ENCODE measurements around the gene LMTK3.
"Not testable (repeated sequence)": the region's sequence is repeated elsewhere in the genome, so short reads cannot be mapped to it uniquely, and the experiment has no call there.

The LMTK3 gene

DNA sequence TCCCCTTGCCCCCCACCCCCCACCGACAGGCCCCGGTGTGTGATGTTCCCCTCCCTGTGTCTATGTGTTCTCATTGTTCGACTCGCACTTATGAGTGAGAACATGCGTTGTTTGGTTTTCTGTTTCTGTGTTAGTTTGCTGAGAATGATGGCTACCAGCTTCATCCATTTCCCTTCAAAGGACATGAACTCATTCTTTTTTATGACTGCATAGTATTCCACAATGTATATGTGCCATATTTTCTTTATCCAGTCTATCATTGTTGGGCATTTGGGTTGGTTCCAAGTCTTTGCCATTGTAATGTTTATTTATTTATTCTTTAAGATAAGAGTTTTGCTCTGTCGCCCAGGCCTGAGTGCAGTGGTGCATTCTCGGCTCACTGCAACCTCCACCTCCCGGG lies 26.4 kb upstream of the LMTK3 start:
- not testable (repeated sequence) for DNase-seq

DNA sequence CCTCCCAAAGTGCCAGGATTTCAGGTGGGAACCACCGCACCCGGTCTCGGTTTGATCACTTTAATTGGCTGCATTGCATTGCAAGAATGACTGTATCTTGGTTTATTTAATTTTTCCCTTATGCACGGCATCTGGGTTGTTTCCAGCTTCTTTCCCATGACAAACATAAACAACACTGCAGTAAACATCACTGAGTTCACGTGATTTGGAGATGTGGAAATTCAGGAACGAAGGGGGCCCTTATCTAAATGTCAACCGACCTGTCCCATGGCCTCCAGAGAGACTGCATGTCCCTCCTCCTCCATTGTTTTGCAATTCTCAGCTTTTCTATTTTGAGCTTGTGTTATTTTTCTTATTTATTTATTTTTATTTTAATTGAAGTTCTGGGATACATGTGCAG lies 25.9 kb upstream of the LMTK3 start:
- no peak for DNase-seq

DNA sequence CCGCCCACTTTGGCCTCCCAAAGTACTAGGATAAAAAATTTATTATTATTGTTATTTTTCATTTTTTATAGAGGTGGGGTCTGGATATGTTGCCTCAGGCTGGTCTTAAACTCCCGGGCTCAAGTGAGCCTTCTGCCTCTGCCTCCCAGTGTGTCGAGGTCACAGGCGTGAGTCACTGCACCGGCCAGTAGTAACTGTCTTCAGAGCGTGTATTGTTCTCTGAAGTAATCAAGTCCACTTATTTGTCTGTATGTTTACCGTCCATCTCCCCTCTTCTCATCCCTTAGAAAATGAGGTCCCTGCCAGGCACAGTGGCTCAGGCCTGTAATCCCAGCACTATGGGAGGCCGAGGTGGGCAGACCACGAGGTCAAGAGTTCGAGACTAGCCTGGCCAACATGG lies 22.1 kb upstream of the LMTK3 start:
- no peak for DNase-seq

DNA sequence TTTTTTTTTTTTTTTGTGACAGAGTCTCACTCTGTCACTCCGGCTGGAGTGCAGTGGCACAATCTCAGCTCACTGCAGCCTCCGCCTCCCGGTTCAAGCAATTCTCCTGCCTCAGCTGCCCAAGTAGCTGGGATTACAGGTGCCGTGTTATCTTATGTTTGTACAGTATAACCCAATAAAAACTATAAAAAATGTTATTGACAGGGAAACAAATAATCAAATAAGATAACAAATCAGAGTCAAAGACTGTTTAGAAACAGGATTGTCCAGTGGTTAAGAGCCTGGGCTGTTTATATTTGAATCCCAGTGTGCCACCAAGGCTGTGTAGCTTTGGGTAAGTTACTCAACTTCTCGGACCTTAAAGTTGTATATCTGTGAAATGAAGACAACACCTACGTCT lies 19.1 kb upstream of the LMTK3 start:
- no peak for DNase-seq

DNA sequence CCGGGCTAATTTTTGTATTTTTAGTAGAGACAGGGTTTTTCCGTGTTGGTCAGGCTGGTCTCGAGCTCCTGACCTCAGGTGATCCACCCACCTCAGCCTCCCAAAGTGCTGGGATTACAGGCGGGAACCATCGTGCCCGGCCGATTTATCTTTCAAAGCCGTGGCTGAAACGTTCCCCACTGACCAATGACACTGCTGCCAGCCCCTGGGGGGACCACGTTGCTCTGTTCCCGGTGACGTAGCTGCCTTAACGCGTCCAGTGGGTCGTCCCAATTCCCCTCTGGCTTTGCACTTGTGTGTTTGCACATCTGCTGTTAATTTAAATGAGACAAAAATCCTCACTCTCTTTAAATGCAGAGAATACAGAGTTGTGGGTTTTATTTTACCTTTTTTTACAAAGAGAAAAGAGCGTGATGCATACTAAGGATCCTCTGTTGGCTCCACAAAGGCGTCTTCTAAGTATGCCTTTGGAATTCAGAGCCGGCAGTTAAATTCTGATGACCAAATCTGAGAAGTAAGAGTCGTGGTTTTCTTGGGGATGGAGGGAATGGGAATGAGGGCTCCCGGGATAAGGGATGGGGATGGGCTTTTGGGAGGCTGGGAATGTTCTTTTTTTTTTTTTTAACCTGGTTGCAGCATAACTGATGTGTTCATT lies 18.6 kb upstream of the LMTK3 start:
- DNase-seq = no peak

DNA sequence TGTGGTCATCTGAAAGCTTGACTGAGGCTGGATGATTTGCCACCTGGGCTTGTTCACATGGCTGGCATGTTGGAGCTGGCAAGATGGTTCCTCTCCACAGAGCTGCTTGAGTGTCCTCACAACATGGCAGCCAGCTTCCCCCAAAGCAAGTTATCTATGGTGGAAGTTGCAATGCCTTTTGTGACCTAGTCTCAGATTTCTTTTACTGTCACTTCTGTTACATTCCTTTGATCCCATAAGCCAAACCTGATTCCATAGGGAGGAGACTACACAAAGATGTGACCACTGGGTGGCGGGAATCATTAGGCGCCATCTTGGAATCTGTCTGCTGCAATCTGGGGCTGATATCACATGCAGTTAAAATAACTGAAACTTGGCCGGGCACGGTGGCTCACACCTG lies 17.5 kb upstream of the LMTK3 start:
- no peak for DNase-seq

DNA sequence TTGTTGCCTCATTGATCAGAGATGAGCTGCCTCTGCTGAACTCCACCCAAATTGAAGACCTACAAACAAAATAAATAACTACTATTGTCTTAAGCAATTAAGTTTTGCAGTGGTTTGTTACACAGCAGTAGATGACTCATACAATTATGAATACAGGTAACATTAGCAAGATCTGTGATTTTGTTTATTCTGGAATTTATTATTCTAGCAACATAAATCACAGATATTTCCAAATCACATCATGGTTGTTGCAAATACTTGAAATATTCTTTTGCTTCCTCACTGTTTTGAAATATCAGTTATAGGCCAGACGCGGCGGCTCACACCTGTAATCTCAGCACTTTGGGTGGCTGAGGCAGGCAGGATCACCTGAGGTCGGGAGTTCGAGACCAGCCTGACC lies 13.1 kb upstream of the LMTK3 start:
- DNase-seq = no peak

DNA sequence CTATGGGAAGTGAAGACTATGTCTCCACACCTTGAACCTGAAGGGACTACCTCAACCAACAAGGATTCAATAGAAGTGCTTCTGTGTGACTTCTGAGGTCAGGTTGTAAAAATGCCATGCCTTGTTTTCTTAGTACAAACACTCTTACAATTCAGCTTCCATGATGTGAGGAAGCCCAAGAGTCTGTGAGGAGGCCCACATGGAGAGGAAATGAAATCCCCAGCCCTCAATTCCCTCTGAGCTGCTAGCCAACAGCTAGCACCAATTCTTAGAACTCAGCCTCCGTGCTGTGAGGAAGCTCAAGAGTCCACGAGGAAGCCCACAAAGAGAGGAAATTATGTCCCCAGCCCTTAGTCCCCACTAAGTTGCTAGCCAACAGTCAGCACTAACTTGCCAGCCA lies 12.6 kb upstream of the LMTK3 start:
- DNase-seq = no peak

DNA sequence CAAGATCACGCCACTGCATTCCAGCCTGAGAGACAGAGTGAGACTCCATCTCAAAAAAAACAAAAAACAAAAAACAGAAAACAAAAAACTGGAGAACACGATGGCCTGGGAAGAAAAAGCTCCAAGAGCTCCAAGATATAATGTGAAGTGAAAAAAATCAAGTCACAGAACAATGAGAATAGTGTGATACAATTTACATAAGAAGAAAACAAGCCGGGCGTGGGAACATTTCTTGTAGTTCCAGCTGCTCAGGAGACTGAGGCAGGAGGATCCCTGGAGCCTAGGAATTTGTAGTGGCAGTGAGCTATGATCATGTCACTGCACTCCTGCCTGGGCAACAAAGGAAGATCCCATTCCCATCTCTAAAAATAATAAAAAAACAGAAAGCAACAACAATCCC lies 8.5 kb upstream of the LMTK3 start:
- DNase-seq = no peak

DNA sequence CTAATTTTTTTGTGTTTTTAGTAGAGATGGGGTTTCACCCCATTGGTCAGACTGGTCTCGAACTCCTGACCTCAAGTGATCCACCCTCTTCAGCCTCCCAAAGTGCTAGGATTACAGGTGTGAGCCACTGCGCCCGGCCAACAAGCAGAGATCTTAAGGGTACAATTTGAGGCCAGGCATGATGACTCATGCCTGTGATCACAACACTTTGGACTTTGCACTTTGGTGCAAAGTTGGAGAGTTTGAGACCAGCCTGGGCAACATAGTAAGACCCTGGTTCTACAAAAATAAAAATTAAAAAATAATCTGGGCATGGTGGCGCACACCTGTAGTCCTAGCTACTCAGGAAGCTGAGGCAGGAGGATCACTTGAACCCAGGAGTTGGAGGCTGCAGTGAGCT lies 7.8 kb upstream of the LMTK3 start:
- DNase-seq = not testable (repeated sequence)

DNA sequence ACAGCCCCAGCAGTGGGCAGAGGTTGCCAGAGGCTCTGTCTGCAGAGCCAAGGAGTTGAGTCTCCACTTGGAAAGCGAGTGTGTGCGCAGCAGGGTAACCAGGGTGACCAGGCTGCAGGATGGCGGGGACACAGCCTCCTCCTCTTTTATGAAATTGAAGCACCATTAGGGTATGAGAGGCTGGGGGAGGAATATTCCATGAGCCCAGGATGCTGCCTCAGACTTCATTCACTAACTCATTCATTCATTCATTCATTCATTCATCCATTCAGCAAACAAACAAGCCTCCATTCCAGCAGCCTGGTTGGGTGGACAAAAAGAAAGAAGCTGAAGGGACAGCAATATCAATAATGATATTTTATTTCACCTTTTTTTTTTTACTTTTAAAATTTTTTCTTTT lies 6.6 kb upstream of the LMTK3 start:
- DNase-seq = no peak

DNA sequence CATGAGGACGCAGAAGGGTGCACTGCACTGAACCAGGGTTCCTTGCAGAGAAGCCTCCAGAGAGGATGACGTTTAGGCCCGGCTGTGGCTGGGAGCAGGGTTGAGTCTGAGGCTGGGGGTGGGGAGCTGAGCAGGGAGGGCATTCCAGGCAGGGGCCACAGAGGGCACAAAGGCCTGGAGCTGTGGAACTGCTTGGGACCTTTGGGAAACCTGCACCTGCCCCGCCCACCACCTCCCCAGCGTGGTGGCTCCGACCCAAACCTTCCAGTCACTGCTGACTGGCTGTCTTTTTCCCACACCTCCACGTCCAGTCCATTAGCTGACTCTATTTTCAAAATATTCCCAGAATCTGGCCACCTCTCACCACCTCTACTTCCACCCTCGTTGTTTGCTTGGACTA lies 4.9 kb upstream of the LMTK3 start:
- DNase-seq = no peak

DNA sequence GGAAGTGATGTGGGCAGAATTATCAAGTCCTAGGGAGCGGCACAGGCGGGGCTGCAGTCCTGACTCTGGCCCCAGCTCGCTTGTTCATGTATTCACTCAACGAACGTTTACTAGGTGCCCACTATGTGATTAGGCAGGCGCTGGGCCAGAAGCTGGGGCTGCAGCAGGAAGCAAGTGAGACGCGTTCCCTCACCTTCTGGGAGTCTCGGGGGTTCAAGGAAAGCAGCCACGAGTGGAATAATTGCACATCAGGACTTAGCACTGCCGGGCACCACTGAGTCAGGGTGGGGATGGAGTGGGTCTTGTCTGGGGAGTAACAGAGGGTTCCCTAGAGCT lies 2.5 kb upstream of the LMTK3 start:
- no peak for DNase-seq

DNA sequence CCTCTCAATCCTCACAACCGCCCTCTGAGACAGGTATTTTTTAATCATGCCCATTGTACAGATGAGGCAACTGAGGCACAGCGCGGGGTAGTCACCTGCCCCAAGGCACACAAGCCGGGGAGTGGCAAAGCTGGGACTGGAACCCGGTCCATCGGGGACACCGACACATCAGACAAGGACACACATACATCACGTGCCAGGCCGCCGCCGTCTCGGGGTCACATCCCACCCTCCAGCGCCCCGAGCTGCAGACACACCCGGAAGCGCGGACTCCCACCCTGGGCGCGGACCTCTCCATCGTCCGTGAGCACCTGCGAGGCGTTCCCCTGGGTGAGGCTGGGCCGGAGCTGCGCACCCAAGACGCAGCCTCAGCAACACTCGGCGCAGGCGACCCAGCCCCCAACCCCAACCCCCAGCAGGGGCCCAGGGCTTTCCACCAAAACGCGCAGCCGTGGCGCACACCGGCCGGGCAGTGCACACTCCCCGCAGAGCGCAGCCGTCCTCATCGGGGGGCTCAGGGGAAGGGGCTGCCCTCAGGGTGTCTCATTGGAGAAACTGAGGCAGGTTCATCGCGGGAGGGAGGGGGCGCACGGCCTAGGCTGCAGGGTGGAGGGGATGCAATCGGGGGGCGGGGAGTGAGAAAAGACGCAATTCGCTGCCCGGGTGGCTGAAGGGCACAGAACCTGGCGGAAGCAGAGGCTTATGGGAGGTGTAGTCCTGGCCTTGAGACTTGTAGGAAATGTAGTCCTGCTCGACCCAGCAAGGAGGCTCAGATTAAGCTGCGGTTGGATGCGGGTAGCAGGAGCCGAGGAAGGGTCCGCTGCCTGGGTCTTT lies 1.9 kb upstream of the LMTK3 start:
- no peak for DNase-seq

DNA sequence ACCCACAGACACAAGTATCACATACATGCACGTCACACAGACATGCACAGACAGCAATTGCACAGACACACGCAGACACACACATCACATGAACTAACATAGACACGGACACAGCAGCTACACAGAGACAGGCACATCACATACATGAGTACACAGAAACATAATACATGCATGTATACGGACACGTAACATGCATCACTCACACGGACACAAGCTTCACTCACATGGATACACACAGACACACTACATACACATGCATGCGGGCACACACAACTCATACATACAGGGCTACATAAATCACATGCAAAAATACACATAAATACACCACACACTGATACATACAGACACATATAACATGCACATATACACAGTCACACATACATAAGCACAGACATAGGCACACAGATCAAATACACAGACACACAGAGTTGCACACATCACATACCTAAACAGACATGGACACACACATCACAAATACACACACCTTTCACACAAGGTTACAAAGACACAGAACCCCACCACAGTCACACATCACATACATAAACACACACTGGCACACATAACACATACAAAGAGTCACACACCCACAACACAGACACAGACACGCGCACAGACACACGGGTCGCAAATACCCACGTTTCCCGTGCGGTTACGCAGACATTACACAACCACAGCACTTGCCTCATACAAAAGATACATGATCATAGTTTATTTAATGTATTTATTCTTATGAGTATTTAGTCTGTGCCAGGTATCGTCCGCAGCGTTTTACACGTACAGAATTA lies 1.1 kb upstream of the LMTK3 start:
- DNase-seq = no peak

DNA sequence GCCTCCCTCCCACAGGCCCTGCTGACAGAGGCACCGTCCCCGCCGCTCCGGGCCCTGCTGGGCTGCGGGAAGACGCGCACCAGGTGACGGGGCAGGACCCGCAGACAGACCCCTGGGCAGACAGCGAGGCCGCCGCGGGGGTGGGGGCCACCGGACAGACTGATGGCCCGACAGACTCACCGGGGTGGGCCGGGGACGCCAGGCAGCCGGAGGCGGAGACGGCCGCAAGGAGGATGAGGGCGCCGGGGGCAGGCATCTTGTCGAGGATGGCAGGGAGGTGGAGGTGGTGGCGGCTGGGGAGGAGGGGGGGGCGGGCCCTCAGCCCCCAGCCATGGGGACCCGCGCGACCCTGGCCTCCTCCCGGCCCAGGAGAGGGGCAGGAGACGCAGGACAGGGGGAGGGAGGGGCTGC lies 309 bp downstream of the LMTK3 start:
- DNase-seq = no peak

DNA sequence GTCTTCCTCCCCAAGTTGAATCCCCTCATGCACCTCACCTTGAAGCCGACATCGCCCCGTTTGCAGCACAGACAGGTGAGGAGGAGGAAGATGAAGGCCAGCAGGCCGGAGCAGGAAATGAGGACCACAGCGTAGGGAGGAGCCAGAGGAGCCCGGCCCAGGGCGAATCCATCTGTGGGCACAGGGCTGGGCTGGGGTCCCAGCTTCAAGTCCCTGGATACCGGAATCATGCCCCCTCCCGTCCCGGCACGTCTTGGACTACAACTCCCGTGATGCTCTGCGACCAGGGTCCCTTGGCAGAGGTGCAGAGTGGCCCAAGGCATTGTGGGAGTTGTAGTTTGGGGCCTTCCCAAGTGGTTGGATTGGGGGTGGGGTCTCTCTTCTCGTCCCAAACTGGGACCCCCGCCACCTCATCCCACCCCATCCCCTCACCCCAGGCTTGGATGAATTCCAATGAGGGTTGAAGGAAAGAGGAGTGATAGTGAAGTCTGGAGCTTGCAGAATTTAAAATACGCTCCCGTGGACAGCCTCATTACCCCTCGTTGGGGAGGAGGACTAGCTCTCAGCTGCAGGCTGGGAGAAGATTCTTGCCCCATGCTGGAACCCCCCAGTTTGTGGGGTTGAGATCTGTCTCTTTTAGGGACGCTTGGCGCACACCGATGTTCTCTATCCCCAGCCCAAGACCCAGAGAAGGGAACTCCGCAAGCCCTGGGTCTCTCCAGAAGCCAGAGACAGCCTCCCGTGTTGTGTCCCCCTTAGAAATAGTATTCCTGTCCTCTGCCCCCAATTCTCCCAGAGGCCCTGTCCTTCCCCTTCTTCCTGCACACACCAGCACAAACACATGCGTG lies 990 bp downstream of the LMTK3 start:
- DNase-seq = no peak

DNA sequence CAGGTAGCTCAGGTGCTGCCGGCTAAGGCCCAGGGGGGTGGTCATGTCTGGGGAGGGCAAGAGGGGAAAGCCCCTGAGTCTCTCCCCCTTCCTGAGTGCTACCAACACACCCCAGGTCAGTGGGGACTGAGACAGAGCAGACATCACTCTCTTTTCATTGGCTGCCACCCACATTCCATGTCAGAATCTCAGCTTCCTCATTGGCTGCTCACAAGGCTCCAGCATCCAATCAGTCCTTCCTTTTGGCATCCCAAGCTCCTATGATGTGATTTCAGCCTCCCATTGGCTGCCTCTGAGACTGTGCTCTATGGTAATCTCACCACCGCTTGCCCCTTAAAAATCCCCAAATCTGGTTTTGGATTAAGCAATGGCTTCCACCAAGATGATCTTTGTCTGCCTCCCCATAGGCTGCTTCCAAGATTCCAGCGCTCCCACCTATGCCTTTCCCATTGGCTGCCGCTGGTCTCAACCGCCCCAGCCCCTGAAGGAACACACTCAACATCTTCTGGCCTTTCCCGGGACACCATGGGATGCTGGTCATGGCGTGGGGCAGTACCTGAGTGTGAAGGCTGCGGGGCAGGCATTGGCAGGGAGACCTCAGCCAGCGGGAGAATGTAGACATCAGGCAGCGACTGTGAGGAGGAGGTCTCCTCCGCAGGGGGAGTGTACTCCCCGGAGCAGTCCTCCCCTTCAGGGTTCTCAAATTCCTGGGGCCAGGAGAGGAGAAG lies 2.0 kb downstream of the LMTK3 start:
- no peak for DNase-seq

DNA sequence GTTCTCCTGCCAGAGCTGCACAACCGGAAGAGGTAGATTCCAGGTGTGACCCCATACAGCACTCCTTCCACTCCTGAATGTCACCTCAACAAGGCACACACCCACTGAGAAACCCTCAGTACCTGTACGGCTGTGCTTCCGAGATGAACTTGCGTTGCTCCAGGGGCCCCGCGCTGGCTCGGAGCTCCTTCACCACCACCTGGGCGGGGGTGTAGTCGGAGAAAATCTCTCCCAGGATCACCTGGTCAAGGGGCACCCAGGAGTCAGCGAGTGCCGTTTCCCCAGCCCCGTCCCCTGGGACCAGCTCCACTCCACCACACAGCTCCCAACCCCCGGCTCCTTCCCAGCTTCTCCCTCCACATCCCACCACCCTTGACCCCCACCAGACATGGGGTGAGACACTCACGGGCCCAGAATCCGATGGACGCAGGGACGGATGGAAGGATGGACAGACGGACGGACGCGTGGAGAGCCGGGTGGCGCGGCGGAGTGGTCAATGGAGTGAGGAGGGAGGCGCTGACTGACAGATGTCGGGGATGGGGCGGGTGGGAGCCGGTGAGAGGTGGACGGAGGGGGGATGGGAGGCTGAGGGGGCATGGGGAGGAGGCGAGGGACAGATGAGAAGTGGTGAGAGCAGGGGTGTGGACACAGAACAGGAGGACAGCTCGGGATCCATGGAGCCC lies 2.8 kb downstream of the LMTK3 start:
- DNase-seq = no peak

DNA sequence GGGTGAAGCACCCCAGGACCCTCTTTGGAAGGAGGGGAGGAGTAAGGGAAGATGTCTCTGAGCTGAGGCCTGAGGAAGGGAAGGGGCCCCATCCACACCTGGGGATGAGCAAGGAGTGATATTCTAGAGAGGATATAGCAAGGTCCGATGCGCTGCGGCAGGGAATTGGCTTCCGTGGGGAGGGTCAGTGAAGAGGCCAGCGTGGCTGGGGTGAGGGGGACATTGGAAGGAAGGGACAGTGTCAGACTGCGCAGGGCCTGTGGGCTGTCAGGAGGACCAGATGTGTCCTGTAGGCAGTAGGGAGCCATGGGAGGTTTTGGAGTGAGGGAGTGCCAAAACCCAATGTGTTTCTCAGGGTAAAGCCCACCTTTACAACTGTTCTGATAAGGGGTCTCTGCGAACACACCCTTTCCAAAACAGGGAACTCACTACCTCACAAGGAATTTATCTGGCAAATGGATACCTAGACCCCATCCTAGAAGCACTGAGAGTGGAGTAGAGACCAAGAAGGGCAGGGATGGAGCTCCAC lies 3.7 kb downstream of the LMTK3 start:
- no peak for DNase-seq

DNA sequence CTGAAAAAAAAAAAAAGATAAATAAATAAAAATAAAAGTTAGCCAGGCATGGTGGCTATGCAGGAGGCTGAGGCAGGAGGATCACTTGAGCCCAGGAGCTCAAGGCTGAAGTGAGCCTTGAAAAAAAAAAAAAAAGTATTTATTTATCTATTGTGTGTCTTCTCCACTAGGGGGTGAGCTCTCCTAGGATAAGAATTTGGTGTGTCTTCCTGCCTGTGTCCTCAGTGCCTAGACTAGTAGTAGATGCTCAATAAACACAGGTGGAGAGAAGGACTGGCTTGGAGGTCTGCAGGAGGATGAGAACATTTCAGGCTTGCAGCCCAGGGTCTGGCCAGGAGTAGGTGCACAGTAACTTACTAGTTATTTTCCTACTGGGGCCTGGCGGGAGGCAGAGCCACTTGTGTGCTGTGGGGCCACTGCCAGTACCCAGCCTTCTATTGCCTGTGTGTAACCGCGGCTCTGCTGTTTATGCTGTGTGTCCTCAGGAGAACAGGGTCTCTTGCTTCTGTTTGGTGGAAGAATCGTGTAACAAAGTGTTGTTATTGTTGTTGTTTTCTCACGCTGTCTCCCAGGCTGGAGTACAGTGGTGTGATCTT lies 5.4 kb downstream of the LMTK3 start:
- DNase-seq = no peak

Measured in amniotic stem cell (primary cell).